Panc1 (cell line): Measurements from ENCODE around the gene MYOT.

Experiments
- SIN3A ChIP-seq: IDR thresholded peaks from 2 replicates; pipeline ENCODE4 v1.6.1; 2012; ENCODE audit warnings: low read depth, mild to moderate bottlenecking, low read length, moderate library complexity, borderline replicate concordance; ENCODE audit not compliant: insufficient read depth
- TF ChIP-seq, protein P1 (sequence below): fragments of 450-650 bp; IDR thresholded peaks from 2 replicates; pipeline ENCODE4 v1.5.1; 2017; ENCODE audit warnings: mild to moderate bottlenecking
- TF ChIP-seq, protein P2 (sequence below), 2 experiments: IDR thresholded peaks; 2 replicates each; pipeline ENCODE4 v1.6.1; 2011 to 2012; ENCODE audit warnings: low read depth in 2 of 2, control low read depth in 1 of 2, low read length in 1 of 2, mild to moderate bottlenecking in 1 of 2, moderate library complexity in 1 of 2; ENCODE audit not compliant: insufficient read depth in 1 of 2

DNA sequence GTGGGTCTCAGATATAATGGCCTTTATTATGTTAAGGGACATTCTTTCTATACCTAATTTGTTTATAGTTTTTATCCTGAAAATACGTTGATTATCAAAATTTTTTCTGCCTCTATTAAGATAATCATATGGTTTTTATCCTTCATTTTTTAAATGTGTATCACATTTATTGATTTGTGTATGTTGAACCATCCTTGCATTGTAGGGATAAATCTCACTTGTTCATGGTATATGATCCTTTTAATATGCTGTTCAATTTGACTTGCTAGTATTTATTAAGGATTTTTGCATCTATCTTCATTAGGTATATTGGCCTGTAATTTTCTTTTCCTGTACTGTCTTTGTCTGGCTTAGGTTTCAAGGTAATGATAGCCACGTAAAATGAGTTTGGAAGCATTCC is 47.1 kb downstream of the MYOT start:
- TF ChIP-seq, protein P1, sequence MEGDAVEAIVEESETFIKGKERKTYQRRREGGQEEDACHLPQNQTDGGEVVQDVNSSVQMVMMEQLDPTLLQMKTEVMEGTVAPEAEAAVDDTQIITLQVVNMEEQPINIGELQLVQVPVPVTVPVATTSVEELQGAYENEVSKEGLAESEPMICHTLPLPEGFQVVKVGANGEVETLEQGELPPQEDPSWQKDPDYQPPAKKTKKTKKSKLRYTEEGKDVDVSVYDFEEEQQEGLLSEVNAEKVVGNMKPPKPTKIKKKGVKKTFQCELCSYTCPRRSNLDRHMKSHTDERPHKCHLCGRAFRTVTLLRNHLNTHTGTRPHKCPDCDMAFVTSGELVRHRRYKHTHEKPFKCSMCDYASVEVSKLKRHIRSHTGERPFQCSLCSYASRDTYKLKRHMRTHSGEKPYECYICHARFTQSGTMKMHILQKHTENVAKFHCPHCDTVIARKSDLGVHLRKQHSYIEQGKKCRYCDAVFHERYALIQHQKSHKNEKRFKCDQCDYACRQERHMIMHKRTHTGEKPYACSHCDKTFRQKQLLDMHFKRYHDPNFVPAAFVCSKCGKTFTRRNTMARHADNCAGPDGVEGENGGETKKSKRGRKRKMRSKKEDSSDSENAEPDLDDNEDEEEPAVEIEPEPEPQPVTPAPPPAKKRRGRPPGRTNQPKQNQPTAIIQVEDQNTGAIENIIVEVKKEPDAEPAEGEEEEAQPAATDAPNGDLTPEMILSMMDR = no peak
- TF ChIP-seq, protein P2, sequence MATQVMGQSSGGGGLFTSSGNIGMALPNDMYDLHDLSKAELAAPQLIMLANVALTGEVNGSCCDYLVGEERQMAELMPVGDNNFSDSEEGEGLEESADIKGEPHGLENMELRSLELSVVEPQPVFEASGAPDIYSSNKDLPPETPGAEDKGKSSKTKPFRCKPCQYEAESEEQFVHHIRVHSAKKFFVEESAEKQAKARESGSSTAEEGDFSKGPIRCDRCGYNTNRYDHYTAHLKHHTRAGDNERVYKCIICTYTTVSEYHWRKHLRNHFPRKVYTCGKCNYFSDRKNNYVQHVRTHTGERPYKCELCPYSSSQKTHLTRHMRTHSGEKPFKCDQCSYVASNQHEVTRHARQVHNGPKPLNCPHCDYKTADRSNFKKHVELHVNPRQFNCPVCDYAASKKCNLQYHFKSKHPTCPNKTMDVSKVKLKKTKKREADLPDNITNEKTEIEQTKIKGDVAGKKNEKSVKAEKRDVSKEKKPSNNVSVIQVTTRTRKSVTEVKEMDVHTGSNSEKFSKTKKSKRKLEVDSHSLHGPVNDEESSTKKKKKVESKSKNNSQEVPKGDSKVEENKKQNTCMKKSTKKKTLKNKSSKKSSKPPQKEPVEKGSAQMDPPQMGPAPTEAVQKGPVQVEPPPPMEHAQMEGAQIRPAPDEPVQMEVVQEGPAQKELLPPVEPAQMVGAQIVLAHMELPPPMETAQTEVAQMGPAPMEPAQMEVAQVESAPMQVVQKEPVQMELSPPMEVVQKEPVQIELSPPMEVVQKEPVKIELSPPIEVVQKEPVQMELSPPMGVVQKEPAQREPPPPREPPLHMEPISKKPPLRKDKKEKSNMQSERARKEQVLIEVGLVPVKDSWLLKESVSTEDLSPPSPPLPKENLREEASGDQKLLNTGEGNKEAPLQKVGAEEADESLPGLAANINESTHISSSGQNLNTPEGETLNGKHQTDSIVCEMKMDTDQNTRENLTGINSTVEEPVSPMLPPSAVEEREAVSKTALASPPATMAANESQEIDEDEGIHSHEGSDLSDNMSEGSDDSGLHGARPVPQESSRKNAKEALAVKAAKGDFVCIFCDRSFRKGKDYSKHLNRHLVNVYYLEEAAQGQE (IDR thresholded peaks at IDR 0.05; ENCODE audit: insufficient read depth in 1 of 2, low read depth in 2 of 2, low read length in 1 of 2) = no peak
- TF ChIP-seq SIN3A = no peak
